Medulla oblongata (tissue), 1 donor: Measurements from ENCODE around the gene RHBDD1.

Source experiments
- DNase-seq: peaks from one replicate; pipeline ENCODE4 v3.0.0-alpha.2; 2015; ENCODE audit errors: extremely low spot score

Gene RHBDD1

GRCh38 chr2:226915846-226916360, 80.0 kb downstream of the RHBDD1 start:
- no peak for DNase-seq

GRCh38 chr2:226916669-226917068, 80.8 kb downstream of the RHBDD1 start:
- DNase-seq = no peak

- no peak for DNase-seq
Observed at GRCh38 chr2:226932443-226932842, 96.6 kb downstream of the RHBDD1 start.

GRCh38 chr2:226934546-226935201, 98.8 kb downstream of the RHBDD1 start:
- peak; percentile 16 for DNase-seq

GRCh38 chr2:226943862-226944620, 108.2 kb downstream of the RHBDD1 start:
- no peak for DNase-seq

- DNase-seq = peak; percentile 39
Observed at GRCh38 chr2:226953206-226953605, 117.4 kb downstream of the RHBDD1 start.

GRCh38 chr2:226953826-226954225, 118.0 kb downstream of the RHBDD1 start:
- DNase-seq = no peak

- no peak for DNase-seq
Observed at GRCh38 chr2:226956659-226957058, 120.8 kb downstream of the RHBDD1 start.

- DNase-seq = no peak
Observed at GRCh38 chr2:226959418-226959817, 123.6 kb downstream of the RHBDD1 start.

- DNase-seq = no peak
Observed at GRCh38 chr2:226962176-226962773, 126.4 kb downstream of the RHBDD1 start.

GRCh38 chr2:226963528-226963927, 127.7 kb downstream of the RHBDD1 start:
- no peak for DNase-seq

- no peak for DNase-seq
Observed at GRCh38 chr2:226965376-226965775, 129.5 kb downstream of the RHBDD1 start.

GRCh38 chr2:226969417-226970080, 133.7 kb downstream of the RHBDD1 start:
- DNase-seq = no peak

- DNase-seq = no peak
Observed at GRCh38 chr2:226970362-226970761, 134.5 kb downstream of the RHBDD1 start.

- DNase-seq = no peak
Observed at GRCh38 chr2:226971084-226971483, 135.2 kb downstream of the RHBDD1 start.

- no peak for DNase-seq
Observed at GRCh38 chr2:226971770-226972169, 135.9 kb downstream of the RHBDD1 start.

GRCh38 chr2:226973816-226974215, 138.0 kb downstream of the RHBDD1 start:
- no peak for DNase-seq

- DNase-seq = no peak
Observed at GRCh38 chr2:226977775-226978190, 141.9 kb downstream of the RHBDD1 start.

- DNase-seq = no peak
Observed at GRCh38 chr2:226978300-226978699, 142.4 kb downstream of the RHBDD1 start.

GRCh38 chr2:226979004-226979403, 143.2 kb downstream of the RHBDD1 start:
- peak; percentile 82 for DNase-seq

- no peak for DNase-seq
Observed at GRCh38 chr2:226981791-226982326, 146.0 kb downstream of the RHBDD1 start.
